Keratinocyte (primary cell): ENCODE data around the gene NACAD. TPM values are rescaled to one million over a fixed set of nuclear protein-coding genes. Genes with fewer than 3 reads are reported as not detected.

ENCODE experiments used
- DNase-seq: peaks from one replicate; pipeline ENCODE4 v3.0.0-alpha.2; 2011; ENCODE audit warnings: low read depth, missing footprints, low spot score
- FAIRE-seq: peaks from 2 replicates; lab custom pipeline; 2011; peaks lifted over from hg19 to GRCh38; lab: Jason Lieb, UNC
- H2AFZ ChIP-seq: 2 replicates; pipeline ENCODE4 v1.6.0; 2012; ENCODE audit warnings: low read length, control low read depth, inconsistent platforms; ENCODE audit not compliant: control insufficient read depth
- H3K27ac ChIP-seq: 2 replicates; pipeline ENCODE4 v1.5.1; 2011; ENCODE audit warnings: low read length; ENCODE audit not compliant: control insufficient read depth, insufficient read depth
- H3K27me3 ChIP-seq: 3 replicates; pipeline ENCODE4 v1.6.0; 2011; ENCODE audit warnings: low read length; ENCODE audit not compliant: control insufficient read depth, insufficient read depth; ENCODE audit errors: extremely low read depth
- H3K36me3 ChIP-seq, 2 experiments: 2 replicates in 1 of 2; 3 replicates in 1 of 2; pipeline ENCODE4 v1.5.1; 2011; ENCODE audit warnings: low read length in 2 of 2, mild to moderate bottlenecking in 1 of 2; ENCODE audit not compliant: control insufficient read depth in 2 of 2, insufficient read depth in 2 of 2; ENCODE audit errors: extremely low read depth in 1 of 2
- H3K4me1 ChIP-seq: 3 replicates; pipeline ENCODE4 v1.5.1; 2011; ENCODE audit warnings: low read length; ENCODE audit not compliant: control insufficient read depth, insufficient read depth; ENCODE audit errors: extremely low read depth
- H3K4me2 ChIP-seq: 3 replicates; pipeline ENCODE4 v1.6.0; 2011; ENCODE audit warnings: low read depth, low read length; ENCODE audit not compliant: control insufficient read depth, insufficient read depth; ENCODE audit errors: extremely low read depth
- H3K4me3 ChIP-seq, 3 experiments: fragments of 200-600 bp in 1 of 3; sonication (generic) in 1 of 3; 2 replicates in 2 of 3; 3 replicates in 1 of 3; pipeline ENCODE4 v1.5.1; 2011 to 2016; ENCODE audit warnings: low read length in 3 of 3, mild to moderate bottlenecking in 3 of 3, control low read depth in 2 of 3, inconsistent platforms in 1 of 3, low read depth in 1 of 3, mixed read lengths in 1 of 3, mixed run types in 1 of 3, moderate library complexity in 1 of 3; ENCODE audit not compliant: control insufficient read depth in 2 of 3, insufficient read depth in 2 of 3; ENCODE audit errors: extremely low read depth in 1 of 3
- H3K79me2 ChIP-seq: 2 replicates; pipeline ENCODE4 v1.6.0; 2012; ENCODE audit warnings: low read length; ENCODE audit not compliant: control insufficient read depth, insufficient read depth
- H3K9ac ChIP-seq: 3 replicates; pipeline ENCODE4 v1.6.0; 2011; ENCODE audit warnings: low read length; ENCODE audit not compliant: control insufficient read depth, insufficient read depth; ENCODE audit errors: extremely low read depth
- H3K9me1 ChIP-seq: 3 replicates; pipeline ENCODE4 v1.6.0; 2011; ENCODE audit warnings: low read length; ENCODE audit not compliant: control insufficient read depth, insufficient read depth; ENCODE audit errors: extremely low read depth
- H3K9me3 ChIP-seq: 2 replicates; pipeline ENCODE4 v1.5.1; 2012; ENCODE audit warnings: low read depth, low read length; ENCODE audit not compliant: control insufficient read depth
- H4K20me1 ChIP-seq: 3 replicates; pipeline ENCODE4 v1.6.0; 2011; ENCODE audit warnings: low read length; ENCODE audit not compliant: control insufficient read depth, insufficient read depth; ENCODE audit errors: extremely low read depth
- CTCF ChIP-seq, 3 experiments: IDR thresholded peaks in 1 of 3; conservative IDR thresholded peaks in 1 of 3; optimal IDR thresholded peaks in 1 of 3; 2 replicates in 2 of 3; 3 replicates in 1 of 3; pipeline versions ENCODE3 to v1.5.1; 2011; ENCODE audit warnings: low read length in 3 of 3, mild to moderate bottlenecking in 3 of 3, moderate library complexity in 2 of 3, control low read depth in 1 of 3, inconsistent platforms in 1 of 3; ENCODE audit not compliant: insufficient read depth in 2 of 3; ENCODE audit errors: extremely low read depth in 1 of 3
- EZH2 ChIP-seq: IDR thresholded peaks from one replicate; pipeline ENCODE4 v1.6.1; 2012; ENCODE audit warnings: inconsistent platforms, mild to moderate bottlenecking, low read length, moderate library complexity
- dilution Hi-C: fragments of 300-500 bp; cut with MboI; formaldehyde crosslinking; loops from one replicate; pipeline ENCODE4 v1.7.0; 2020; ENCODE audit warnings: low sequenced_read_pairs; ENCODE audit not compliant: extremely low pct_ligation_motif_present
- polyA plus RNA-seq, 5 experiments: library from polyadenylated mRNA; depleted of rRNA in 3 of 5; stranded (reverse) in 3 of 5; stranded (forward) in 1 of 5; unstranded in 1 of 5; fragments of >200 nt; gene quantifications; 1 replicate in 1 of 5; 2 replicates in 3 of 5; 3 replicates in 1 of 5; pipeline versions ENCODE4 v1.2.1 to v1.2.3, GENCODE V29; 2011 to 2012; ENCODE audit warnings: missing spikeins in 2 of 5, low read depth in 1 of 5, low replicate concordance in 1 of 5

NACAD gene
- polyA plus RNA-seq, 1 donor (not counting 4 experiments of a cell fraction or from before 2014, with no cell fraction given): 0.14 TPM

- dilution Hi-C loops: no loop called here
- DNase-seq (no peak), FAIRE-seq (no peak)
- Histone ChIP-seq H3K9me1 (no peaks in the 10 kb centered on the region), H3K9me3 (no peaks in the 10 kb centered on the region), H3K4me1 (no peaks in the 10 kb centered on the region), H4K20me1 (no peaks in the 10 kb centered on the region), H3K9ac (no peak overlapping the region), H3K27me3 (peaks cover 5% of the 10 kb centered on the region), H3K79me2 (no peaks in the 10 kb centered on the region), H2AFZ (no peak overlapping the region), H3K4me3 (no peak overlapping the region), H3K4me2 (no peak overlapping the region), H3K36me3 (no peaks in the 10 kb centered on the region), H3K27ac (no peak overlapping the region)
- TF ChIP-seq CTCF (optimal IDR thresholded peaks at IDR 0.05 in 1 of 3, IDR thresholded peaks at IDR 0.05 in 1 of 3, conservative IDR thresholded peaks at IDR 0.05 in 1 of 3; ENCODE audit: extremely low read depth in 1 of 3, insufficient read depth in 2 of 3, low read length in 3 of 3) (no peak), EZH2 (no peak)
These were observed 44.0 kb upstream of the NACAD start for GRCh38 chr7:45132708-45133320.

GRCh38 chr7:45131891-45132290 is 43.1 kb upstream of the NACAD start:
- DNase-seq (no peak), FAIRE-seq (no peak)
- H3K9ac ChIP-seq: no peak overlapping the region
- no peaks in the 10 kb centered on the region for H3K9me1 ChIP-seq
- no peak overlapping the region for H2AFZ ChIP-seq
- dilution Hi-C loops: no loop called here
- H3K27me3 ChIP-seq: peaks cover 5% of the 10 kb centered on the region
- no peaks in the 10 kb centered on the region for H3K79me2 ChIP-seq
- H3K9me3 ChIP-seq: no peaks in the 10 kb centered on the region
- no peaks in the 10 kb centered on the region for H4K20me1 ChIP-seq
- no peak overlapping the region for H3K4me3 ChIP-seq
- H3K27ac ChIP-seq: no peak overlapping the region
- H3K4me2 ChIP-seq: no peak overlapping the region
- TF ChIP-seq EZH2 (no peak), CTCF (optimal IDR thresholded peaks at IDR 0.05 in 1 of 3, IDR thresholded peaks at IDR 0.05 in 1 of 3, conservative IDR thresholded peaks at IDR 0.05 in 1 of 3; ENCODE audit: extremely low read depth in 1 of 3, insufficient read depth in 2 of 3, low read length in 3 of 3) (no peak)
- no peaks in the 10 kb centered on the region for H3K4me1 ChIP-seq
- H3K36me3 ChIP-seq: no peaks in the 10 kb centered on the region
